Large intestine (tissue), 3 donors: ENCODE results near the gene PRKAG1. TPM values are rescaled to one million over a fixed set of nuclear protein-coding genes. Genes with fewer than 3 reads are reported as not detected.
A peak's percentile ranks its signal among the peaks of the same experiment; 100 is the strongest.

Experiments used
- DNase-seq, 2 donors: peaks; one replicate each; pipeline versions ENCODE4 v3.0.0 to v3.0.0-alpha.2; 2013
- H3K27ac ChIP-seq: one replicate; pipeline ENCODE4 v1.5.1; 2013; ENCODE audit warnings: low read length
- H3K27me3 ChIP-seq: 2 replicates; pipeline ENCODE4 v1.6.1; 2013; ENCODE audit warnings: low read length; ENCODE audit not compliant: control insufficient read depth, insufficient read depth
- H3K36me3 ChIP-seq: 2 replicates; pipeline ENCODE4 v1.6.1; 2013; ENCODE audit warnings: low read length; ENCODE audit not compliant: control insufficient read depth, insufficient read depth
- H3K4me1 ChIP-seq: one replicate; pipeline ENCODE4 v1.6.1; 2013; ENCODE audit warnings: low read length; ENCODE audit not compliant: control insufficient read depth, insufficient read depth
- H3K4me3 ChIP-seq: one replicate; pipeline ENCODE4 v1.5.1; 2013; ENCODE audit warnings: low read length
- H3K9me3 ChIP-seq: one replicate; pipeline ENCODE4 v1.6.1; 2013; ENCODE audit warnings: mild to moderate bottlenecking, low read depth, low read length, moderate library complexity; ENCODE audit not compliant: control insufficient read depth
- WGBS: methylation state at CpG from one replicate; pipeline ENCODE4 v1.1.5; 2013; ENCODE audit warnings: low lambda C conversion rate; ENCODE audit not compliant: insufficient coverage; 5-methylcytosine and 5-hydroxymethylcytosine counted together
- polyA plus RNA-seq: library from polyadenylated mRNA; unstranded; fragments of 120-200 nt; gene quantifications from one replicate; pipeline ENCODE4 v1.2.1, GENCODE V29; 2013

Gene PRKAG1
- polyA plus RNA-seq, 1 donor = 66.8 TPM

DNA sequence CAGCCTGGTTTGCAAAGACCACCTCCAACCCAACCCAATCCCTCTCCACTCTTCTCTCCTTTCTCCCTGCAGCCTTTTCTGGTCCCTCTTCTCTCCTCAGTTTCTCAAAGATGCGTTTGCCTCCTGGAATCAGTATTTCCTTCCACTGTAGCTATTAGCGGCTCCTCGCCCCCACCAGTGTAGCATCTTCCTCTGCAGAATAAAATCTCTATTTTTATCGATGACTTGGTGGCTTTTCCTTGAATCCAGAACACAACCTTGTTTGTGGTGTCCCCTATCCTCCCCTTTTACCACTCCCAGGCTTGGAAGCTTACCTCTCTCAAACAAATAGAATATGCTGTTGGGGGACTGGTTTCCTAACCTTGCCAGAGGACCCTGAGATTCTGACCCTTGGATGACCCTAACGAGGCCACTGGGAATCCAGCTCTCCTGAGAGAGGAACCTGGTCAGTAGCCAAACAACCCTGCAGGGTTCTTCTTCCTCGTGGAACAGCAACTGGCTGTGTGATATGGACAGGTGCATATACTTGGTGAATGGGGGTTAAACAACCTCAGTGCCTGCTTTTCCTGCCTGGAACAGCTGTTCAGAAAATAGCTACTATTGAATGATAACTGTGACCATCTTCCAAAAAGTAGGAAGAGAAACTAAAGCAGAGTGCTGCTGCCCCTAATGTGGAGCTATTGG, 36.0 kb downstream of the PRKAG1 start:
- Histone ChIP-seq H3K4me1 (peaks cover 30% of the 10 kb centered on the region), H3K27ac (no peak overlapping the region), H3K36me3 (no peaks in the 10 kb centered on the region), H3K4me3 (no peak overlapping the region), H3K27me3 (peaks cover 99% of the 10 kb centered on the region), H3K9me3 (peaks cover 10% of the 10 kb centered on the region)
- DNase-seq = no peak
- 25% methylated on average over 1 of the region's 6 CpGs for WGBS

DNA sequence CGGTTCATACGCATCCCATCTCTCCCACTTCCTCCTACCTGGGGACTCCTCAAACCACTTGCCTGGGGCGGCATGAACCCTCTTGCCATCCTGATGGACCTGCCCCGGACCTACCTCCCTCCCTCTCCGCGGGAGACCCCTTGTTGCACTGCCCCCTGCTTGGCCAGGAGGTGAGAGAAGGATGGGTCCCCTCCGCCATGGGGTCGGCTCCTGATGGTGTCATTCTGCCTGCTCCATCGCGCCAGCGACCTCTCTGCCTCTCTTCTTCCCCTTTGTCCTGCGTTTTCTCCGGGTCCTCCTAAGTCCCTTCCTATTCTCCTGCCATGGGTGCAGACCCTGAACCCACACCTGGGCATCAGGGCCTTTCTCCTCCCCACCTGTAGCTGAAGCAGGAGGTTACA, 36.8 kb downstream of the PRKAG1 start:
- Histone ChIP-seq H3K36me3 (no peaks in the 10 kb centered on the region), H3K4me1 (peaks cover 32% of the 10 kb centered on the region), H3K27ac (no peak overlapping the region), H3K27me3 (peaks cover 99% of the 10 kb centered on the region), H3K4me3 (no peak overlapping the region), H3K9me3 (peaks cover 10% of the 10 kb centered on the region)
- no CpG with 5 or more reads among the region's 13 CpGs for WGBS
- no peak for DNase-seq

DNA sequence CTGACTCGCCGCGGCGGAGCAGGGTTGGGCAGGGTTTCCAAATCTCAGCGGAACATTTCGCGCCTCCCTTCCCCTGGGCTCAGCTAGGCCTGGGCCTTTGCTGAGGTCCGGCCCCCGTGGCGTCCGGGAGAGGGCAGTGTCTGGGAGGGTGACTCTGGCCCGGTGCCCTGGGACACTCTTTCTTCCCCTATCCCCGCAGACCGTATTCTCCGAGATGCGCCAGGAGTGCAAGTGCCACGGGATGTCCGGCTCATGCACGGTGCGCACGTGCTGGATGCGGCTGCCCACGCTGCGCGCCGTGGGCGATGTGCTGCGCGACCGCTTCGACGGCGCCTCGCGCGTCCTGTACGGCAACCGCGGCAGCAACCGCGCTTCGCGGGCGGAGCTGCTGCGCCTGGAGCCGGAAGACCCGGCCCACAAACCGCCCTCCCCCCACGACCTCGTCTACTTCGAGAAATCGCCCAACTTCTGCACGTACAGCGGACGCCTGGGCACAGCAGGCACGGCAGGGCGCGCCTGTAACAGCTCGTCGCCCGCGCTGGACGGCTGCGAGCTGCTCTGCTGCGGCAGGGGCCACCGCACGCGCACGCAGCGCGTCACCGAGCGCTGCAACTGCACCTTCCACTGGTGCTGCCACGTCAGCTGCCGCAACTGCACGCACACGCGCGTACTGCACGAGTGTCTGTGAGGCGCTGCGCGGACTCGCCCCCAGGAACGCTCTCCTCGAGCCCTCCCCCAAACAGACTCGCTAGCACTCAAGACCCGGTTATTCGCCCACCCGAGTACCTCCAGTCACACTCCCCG, 37.4 kb downstream of the PRKAG1 start:
- Histone ChIP-seq H3K36me3 (no peaks in the 10 kb centered on the region), H3K9me3 (peaks cover 10% of the 10 kb centered on the region), H3K4me3 (no peak overlapping the region), H3K4me1 (peaks cover 32% of the 10 kb centered on the region), H3K27ac (no peak overlapping the region), H3K27me3 (peaks cover 98% of the 10 kb centered on the region)
- peak in 1 of 2 donors; percentile 47 for DNase-seq
- no CpG with 5 or more reads among the region's 91 CpGs for WGBS

DNA sequence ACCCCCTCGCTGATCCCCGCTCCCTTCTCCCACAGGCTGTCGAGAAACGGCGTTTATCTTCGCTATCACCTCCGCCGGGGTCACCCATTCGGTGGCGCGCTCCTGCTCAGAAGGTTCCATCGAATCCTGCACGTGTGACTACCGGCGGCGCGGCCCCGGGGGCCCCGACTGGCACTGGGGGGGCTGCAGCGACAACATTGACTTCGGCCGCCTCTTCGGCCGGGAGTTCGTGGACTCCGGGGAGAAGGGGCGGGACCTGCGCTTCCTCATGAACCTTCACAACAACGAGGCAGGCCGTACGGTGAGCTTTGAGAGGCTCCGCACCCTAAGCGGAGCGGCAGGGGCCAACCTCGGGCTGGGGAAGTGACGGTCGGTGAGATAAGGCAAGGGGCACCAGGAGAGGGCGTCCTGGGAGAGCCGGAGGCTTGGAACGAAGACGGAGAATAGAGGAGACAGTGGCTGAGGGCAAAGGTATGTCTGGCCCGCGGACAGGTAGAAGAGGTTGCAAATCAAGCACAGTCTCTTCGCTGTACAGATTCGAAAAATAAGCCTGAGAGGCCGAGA, 38.1 kb downstream of the PRKAG1 start:
- peaks cover 10% of the 10 kb centered on the region for H3K9me3 ChIP-seq
- peak in 1 of 2 donors; percentile 84 for DNase-seq
- H3K36me3 ChIP-seq = no peaks in the 10 kb centered on the region
- H3K27ac ChIP-seq = no peak overlapping the region
- H3K4me3 ChIP-seq = no peak overlapping the region
- H3K27me3 ChIP-seq = peaks cover 98% of the 10 kb centered on the region
- no CpG with 5 or more reads among the region's 46 CpGs for WGBS
- peaks cover 32% of the 10 kb centered on the region for H3K4me1 ChIP-seq

DNA sequence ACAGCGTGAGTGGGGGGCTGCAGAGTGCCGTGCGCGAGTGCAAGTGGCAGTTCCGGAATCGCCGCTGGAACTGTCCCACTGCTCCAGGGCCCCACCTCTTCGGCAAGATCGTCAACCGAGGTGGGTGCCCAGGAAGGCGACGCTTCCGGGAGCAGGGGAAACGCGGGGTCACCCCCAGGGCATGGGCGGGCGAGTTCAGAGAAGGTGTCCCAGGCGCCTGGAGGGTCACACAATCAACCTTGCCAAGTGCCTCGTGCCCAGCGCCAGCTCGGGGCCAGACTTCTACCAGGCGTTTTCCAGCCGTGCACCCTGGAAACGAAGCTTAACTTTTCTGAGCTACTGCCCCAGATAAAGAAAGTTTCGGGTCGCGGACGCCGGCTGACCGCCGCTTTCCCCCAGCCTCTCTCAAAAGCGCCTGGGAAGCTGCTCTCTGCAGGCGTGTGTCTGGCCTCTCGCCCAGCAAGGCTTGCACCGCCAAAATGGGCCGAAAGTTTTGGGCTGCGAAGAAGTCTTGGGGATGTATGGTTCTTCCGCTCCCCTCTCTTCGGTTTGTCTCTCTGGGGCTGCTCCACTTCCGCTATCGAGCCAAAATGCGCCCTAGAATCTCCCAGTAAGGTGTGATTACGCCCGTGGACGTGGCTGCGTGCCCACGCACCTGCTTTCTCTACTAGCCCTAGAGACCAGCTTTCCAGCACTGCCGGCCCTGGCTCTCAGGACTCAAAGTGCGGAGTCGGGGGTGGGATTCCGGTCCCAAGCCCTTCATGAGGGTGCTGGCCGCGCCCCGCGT, 38.8 kb downstream of the PRKAG1 start:
- Histone ChIP-seq H3K27ac (no peak overlapping the region), H3K4me1 (peaks cover 32% of the 10 kb centered on the region), H3K36me3 (no peaks in the 10 kb centered on the region), H3K4me3 (peak overlapping the region; percentile 4), H3K9me3 (peaks cover 10% of the 10 kb centered on the region), H3K27me3 (peaks cover 94% of the 10 kb centered on the region)
- WGBS = no CpG with 5 or more reads among the region's 55 CpGs
- DNase-seq = peak in 1 of 2 donors; percentile 48

DNA sequence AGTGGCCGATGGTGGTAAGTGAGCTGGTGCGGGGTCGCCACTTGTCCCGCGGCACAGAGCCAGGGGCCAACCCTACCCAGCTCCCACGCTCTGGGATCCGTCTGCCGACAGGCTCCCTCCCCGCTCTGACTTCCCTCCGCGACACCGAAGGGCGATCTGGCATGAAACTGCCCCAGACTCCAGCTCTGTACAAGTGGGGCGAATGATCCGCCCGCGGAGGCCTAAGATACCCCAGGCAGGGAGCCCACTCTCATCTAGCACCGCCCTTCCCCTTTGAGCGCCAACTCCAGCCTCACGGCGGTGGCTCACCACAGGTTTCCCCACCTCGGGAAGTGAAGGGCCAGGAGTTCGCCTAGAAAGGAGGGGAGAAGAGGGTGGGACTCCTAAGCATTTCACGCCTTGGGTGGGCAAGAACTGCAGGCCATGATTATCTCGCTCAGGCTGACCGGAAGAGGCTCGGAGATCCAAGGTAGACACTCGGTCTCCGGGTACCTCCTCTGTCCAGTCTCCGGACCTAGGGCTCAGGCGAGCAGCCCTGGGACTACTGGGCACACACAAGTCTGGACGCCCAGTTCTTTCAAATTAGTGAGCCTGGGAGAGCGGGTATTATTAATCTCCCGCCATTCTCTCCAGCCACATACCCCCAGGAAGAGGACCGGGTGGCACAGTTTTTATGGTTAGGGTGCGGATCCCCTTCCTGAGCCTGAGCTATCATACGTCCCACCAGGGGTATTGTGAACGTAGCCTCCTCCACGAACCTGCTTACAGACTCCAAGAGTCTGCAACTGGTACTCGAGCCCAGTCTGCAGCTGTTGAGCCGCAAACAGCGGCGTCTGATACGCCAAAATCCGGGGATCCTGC, 39.6 kb downstream of the PRKAG1 start:
- no CpG with 5 or more reads among the region's 45 CpGs for WGBS
- H3K4me3 ChIP-seq = no peak overlapping the region
- H3K36me3 ChIP-seq = no peaks in the 10 kb centered on the region
- peaks cover 94% of the 10 kb centered on the region for H3K27me3 ChIP-seq
- peaks cover 10% of the 10 kb centered on the region for H3K9me3 ChIP-seq
- peak in 1 of 2 donors; percentile 29 for DNase-seq
- no peak overlapping the region for H3K27ac ChIP-seq
- peaks cover 32% of the 10 kb centered on the region for H3K4me1 ChIP-seq

DNA sequence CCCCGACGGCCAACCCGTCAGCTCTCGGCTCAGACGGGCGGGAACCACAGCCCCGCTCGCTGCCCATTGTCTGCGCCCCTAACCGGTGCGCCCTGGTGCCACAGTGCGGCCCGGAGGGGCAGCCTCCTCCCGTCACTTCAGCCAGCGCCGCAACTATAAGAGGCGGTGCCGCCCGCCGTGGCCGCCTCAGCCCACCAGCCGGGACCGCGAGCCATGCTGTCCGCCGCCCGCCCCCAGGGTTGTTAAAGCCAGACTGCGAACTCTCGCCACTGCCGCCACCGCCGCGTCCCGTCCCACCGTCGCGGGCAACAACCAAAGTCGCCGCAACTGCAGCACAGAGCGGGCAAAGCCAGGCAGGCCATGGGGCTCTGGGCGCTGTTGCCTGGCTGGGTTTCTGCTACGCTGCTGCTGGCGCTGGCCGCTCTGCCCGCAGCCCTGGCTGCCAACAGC, 40.3 kb downstream of the PRKAG1 start, which contains the start of gene WNT1:
Gene WNT1 (plus strand): TSS at position 32 of the 450 bp plus-strand sequence. CDS start 329 bp downstream, at position 361.
- peaks cover 32% of the 10 kb centered on the region for H3K4me1 ChIP-seq
- H3K9me3 ChIP-seq = peaks cover 13% of the 10 kb centered on the region
- no peaks in the 10 kb centered on the region for H3K36me3 ChIP-seq
- no peak within 1 kb of the TSS for H3K27ac ChIP-seq
- peak in 1 of 2 donors; percentile 41 for DNase-seq
- no peak within 1 kb of the TSS for H3K4me3 ChIP-seq
- WGBS = no CpG with 5 or more reads among the region's 45 CpGs
- peaks cover 94% of the 10 kb centered on the region for H3K27me3 ChIP-seq

DNA sequence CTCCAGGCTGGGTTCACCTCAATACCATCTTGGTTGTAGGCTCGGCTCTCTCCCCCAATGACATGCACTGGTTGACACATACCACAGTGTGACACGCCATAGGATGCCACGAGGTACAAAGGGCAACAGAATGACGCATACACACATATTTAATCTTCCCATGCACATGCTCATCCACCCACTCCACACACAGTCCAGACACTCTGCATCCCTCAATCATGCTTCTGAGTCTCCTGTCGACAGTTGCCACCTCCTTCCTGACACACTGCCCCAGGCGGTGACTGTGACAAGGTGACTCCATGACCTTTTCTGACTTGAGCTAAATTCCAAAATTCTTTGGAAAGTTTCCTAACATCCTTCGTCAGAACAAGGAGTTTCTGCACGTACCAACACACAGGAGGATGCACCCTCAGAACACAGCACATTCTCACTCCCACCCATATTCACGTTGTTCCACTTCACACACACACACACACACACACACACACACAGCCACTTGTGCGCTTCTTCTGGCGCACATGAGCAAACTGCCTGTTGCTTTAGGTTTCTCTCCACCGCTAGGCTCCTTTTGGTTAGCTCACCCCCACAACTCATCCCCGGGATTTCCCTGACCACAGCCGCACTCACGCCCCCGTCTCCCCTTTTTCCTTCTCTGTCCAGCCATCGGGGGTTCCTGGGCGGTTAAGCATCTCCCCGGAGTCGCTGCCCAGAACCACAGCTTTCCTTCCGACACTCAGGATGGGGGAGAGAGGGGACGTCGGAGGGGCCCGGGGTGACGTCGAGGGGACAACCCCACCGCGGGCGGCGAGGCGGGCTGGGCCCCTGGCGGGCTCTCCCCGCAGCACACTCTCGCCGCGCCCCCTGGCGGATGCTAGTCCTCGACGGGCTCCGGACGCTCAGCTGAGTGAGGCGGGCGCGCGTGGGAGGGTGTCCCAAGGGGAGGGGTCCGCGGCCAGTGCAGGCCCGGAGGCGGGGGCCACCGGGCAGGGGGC, 41.0 kb downstream of the PRKAG1 start:
- peaks cover 14% of the 10 kb centered on the region for H3K9me3 ChIP-seq
- H3K27ac ChIP-seq = no peak overlapping the region
- H3K4me3 ChIP-seq = no peak overlapping the region
- peaks cover 96% of the 10 kb centered on the region for H3K27me3 ChIP-seq
- H3K36me3 ChIP-seq = no peaks in the 10 kb centered on the region
- peaks cover 32% of the 10 kb centered on the region for H3K4me1 ChIP-seq
- DNase-seq = peak in 1 of 2 donors; percentile 65
- 20% methylated on average over 1 of the region's 50 CpGs for WGBS
